Aorta (tissue), 5 donors: Measurements from ENCODE around the gene PASD1. TPM values are rescaled to one million over a fixed set of nuclear protein-coding genes. Genes with fewer than 3 reads are reported as not detected.

Experiments
- ATAC-seq: fragments of 200-7000 bp; cut with Tn5 transposase; one replicate; pipeline ENCODE4 v1.9.1; 2022; ENCODE audit warnings: moderate library complexity; ENCODE audit not compliant: low FRiP score
- DNase-seq, 2 donors: peaks; one replicate each; pipeline ENCODE4 v3.0.0-alpha.2; 2020
- H3K27ac ChIP-seq, 2 donors: one replicate each; pipeline ENCODE4 v1.5.1; 2013; ENCODE audit warnings: low read length in 2 of 2, mild to moderate bottlenecking in 2 of 2, moderate library complexity in 2 of 2, control low read depth in 1 of 2, inconsistent platforms in 1 of 2, low read depth in 1 of 2
- H3K27me3 ChIP-seq, 2 donors: one replicate each; pipeline ENCODE4 v1.6.1; 2013; ENCODE audit warnings: control low read depth in 1 of 2, low read length in 1 of 2, mild to moderate bottlenecking in 1 of 2, moderate library complexity in 1 of 2; ENCODE audit not compliant: insufficient read depth in 2 of 2, control insufficient read depth in 1 of 2
- H3K36me3 ChIP-seq, 2 donors: one replicate each; pipeline ENCODE4 v1.6.1; 2013; ENCODE audit warnings: control low read depth in 1 of 2, low read length in 1 of 2, mild to moderate bottlenecking in 1 of 2; ENCODE audit not compliant: insufficient read depth in 2 of 2, control insufficient read depth in 1 of 2
- H3K4me1 ChIP-seq, 2 donors: one replicate each; pipeline ENCODE4 v1.6.1; 2013; ENCODE audit warnings: low read length in 2 of 2, control low read depth in 1 of 2, mild to moderate bottlenecking in 1 of 2, moderate library complexity in 1 of 2; ENCODE audit not compliant: insufficient read depth in 2 of 2, control insufficient read depth in 1 of 2
- H3K4me3 ChIP-seq, 2 donors: one replicate each; pipeline ENCODE4 v1.5.1; 2013; ENCODE audit warnings: low read length in 2 of 2, control low read depth in 1 of 2, mild to moderate bottlenecking in 1 of 2
- H3K9me3 ChIP-seq: one replicate; pipeline ENCODE4 v1.6.1; 2013; ENCODE audit warnings: mild to moderate bottlenecking, low read length; ENCODE audit not compliant: control insufficient read depth
- WGBS, 2 donors: extraction: QIAGEN DNeasy Blood & Tissue Kit; methylation state at CpG; one replicate each; pipeline ENCODE4 v1.1.7; 2013; 5-methylcytosine and 5-hydroxymethylcytosine counted together
- intact Hi-C, 2 donors: fragments of 100-400 bp; cut with DNase I; formaldehyde crosslinking; loops; one replicate each; pipeline versions ENCODE4 v1.14.2 to v1.15.0; 2022
- long read RNA-seq, 2 donors: library from polyadenylated mRNA; unstranded; transcript quantifications; one replicate each; pipeline ENCODE4 v2.0.0, GENCODE V29; 2020 to 2021
- polyA plus RNA-seq, 2 donors: library from polyadenylated mRNA; stranded (reverse); fragments of 200-250 nt; gene quantifications; one replicate each; pipeline ENCODE4 v1.2.3, GENCODE V29; 2013
- total RNA-seq, 2 donors: library from RNA; stranded (reverse); fragmentation: NEBNext Ultra II Directional; extraction: Animal tissue kit (Norgen Biotek cat#: 25700); gene quantifications; one replicate each; pipeline ENCODE4 v1.2.1, GENCODE V29; 2021
- donor health status: healthy with polysubstance abuse.
- donor health status: Bipolar disorder and iron deficiency.
- donor health status: DM: no; HTN: no; CAD: no.
- donor health status: DM: no; HTN: no; CAD: no.
- donor health status: DM: yes; HTN: yes; CAD: no.

PASD1 gene
- total RNA-seq (not detected), polyA plus RNA-seq (not detected)
- long read RNA-seq, donor 1: 0 reads
- long read RNA-seq, donor 2: 0 reads

- Histone ChIP-seq H3K9me3 (no peaks in the 10 kb centered on the region), H3K36me3 (no peaks in the 10 kb centered on the region), H3K4me3 (no peak within 1 kb of the TSS), H3K27me3 (no peaks in the 10 kb centered on the region), H3K4me1 (no peaks in the 10 kb centered on the region), H3K27ac (no peak within 1 kb of the TSS)
- intact Hi-C loops: no loop called here
- DNase-seq (no peak), ATAC-seq (no peak)
- 93 to 97% methylated on average over 16 of the region's 16 CpGs for WGBS, 2 donors
Observed at GRCh38 chrX:151563449-151563848, at the start of gene PASD1. Gene PASD1 (plus strand): TSS chrX:151563675. CDS start chrX:151601554, 37,879 bp downstream.

GRCh38 chrX:151515237-151515636 is 48.2 kb upstream of the PASD1 start:
- 75 to 88% methylated on average over 2 of the region's 2 CpGs for WGBS, 2 donors

GRCh38 chrX:151516538-151517187 is 46.8 kb upstream of the PASD1 start:
- 70 to 76% methylated on average over 15 of the region's 15 CpGs for WGBS, 2 donors

More at GRCh38 chrX:151515237-151515636, 48.2 kb upstream of the PASD1 start:
- no peaks in the 10 kb centered on the region for H3K4me1 ChIP-seq
- no peak overlapping the region for H3K27ac ChIP-seq
- H3K36me3 ChIP-seq: no peaks in the 10 kb centered on the region
- DNase-seq (no peak), ATAC-seq (no peak)
- H3K9me3 ChIP-seq: no peaks in the 10 kb centered on the region
- H3K27me3 ChIP-seq: no peaks in the 10 kb centered on the region
- intact Hi-C loops: no loop called here
- H3K4me3 ChIP-seq: no peak overlapping the region

GRCh38 chrX:151517421-151517820 is 46.1 kb upstream of the PASD1 start:
- WGBS, 2 donors: 41 to 51% methylated on average over 2 of the region's 2 CpGs
- Histone ChIP-seq H3K9me3 (no peaks in the 10 kb centered on the region), H3K27ac (no peak overlapping the region), H3K36me3 (no peaks in the 10 kb centered on the region), H3K4me3 (no peak overlapping the region), H3K4me1 (no peaks in the 10 kb centered on the region), H3K27me3 (no peaks in the 10 kb centered on the region)
- ATAC-seq (no peak), DNase-seq (no peak)
- intact Hi-C loops: no loop called here

More at GRCh38 chrX:151516538-151517187, 46.8 kb upstream of the PASD1 start:
- Histone ChIP-seq H3K4me1 (no peaks in the 10 kb centered on the region), H3K27ac (no peak overlapping the region), H3K9me3 (no peaks in the 10 kb centered on the region), H3K4me3 (no peak overlapping the region), H3K36me3 (no peaks in the 10 kb centered on the region), H3K27me3 (no peaks in the 10 kb centered on the region)
- DNase-seq (no peak), ATAC-seq (peak; percentile 48)
- intact Hi-C loops: no loop called here

GRCh38 chrX:151523351-151523750 is 40.1 kb upstream of the PASD1 start:
- 22 to 30% methylated on average over 2 of the region's 2 CpGs for WGBS, 2 donors
- Histone ChIP-seq H3K27me3 (no peaks in the 10 kb centered on the region), H3K4me3 (no peak overlapping the region), H3K27ac (no peak overlapping the region), H3K9me3 (no peaks in the 10 kb centered on the region), H3K36me3 (no peaks in the 10 kb centered on the region), H3K4me1 (no peaks in the 10 kb centered on the region)
- intact Hi-C loops: no loop called here
- ATAC-seq (no peak), DNase-seq (no peak)

GRCh38 chrX:151536571-151536970 is 26.9 kb upstream of the PASD1 start:
- H3K36me3 ChIP-seq: no peaks in the 10 kb centered on the region
- H3K4me3 ChIP-seq: no peak overlapping the region
- intact Hi-C loops: no loop called here
- no peak for ATAC-seq
- H3K27me3 ChIP-seq: no peaks in the 10 kb centered on the region
- DNase-seq: no peak
- H3K9me3 ChIP-seq: no peaks in the 10 kb centered on the region
- no peak overlapping the region for H3K27ac ChIP-seq
- H3K4me1 ChIP-seq: no peaks in the 10 kb centered on the region

- Histone ChIP-seq H3K4me3 (no peak overlapping the region), H3K27me3 (no peaks in the 10 kb centered on the region), H3K4me1 (no peaks in the 10 kb centered on the region), H3K9me3 (no peaks in the 10 kb centered on the region), H3K36me3 (no peaks in the 10 kb centered on the region), H3K27ac (no peak overlapping the region)
- no peak for ATAC-seq
- no peak for DNase-seq
- 71 to 75% methylated on average over 1 of the region's 1 CpG for WGBS, 2 donors
- intact Hi-C loops: no loop called here
Observed at GRCh38 chrX:151537572-151537971, 25.9 kb upstream of the PASD1 start.

- intact Hi-C loops: no loop called here
- ATAC-seq (no peak), DNase-seq (no peak)
- H3K4me1 ChIP-seq: no peaks in the 10 kb centered on the region
- WGBS, 2 donors: 54 to 60% methylated on average over 3 of the region's 3 CpGs
- no peak overlapping the region for H3K4me3 ChIP-seq
- H3K9me3 ChIP-seq: no peaks in the 10 kb centered on the region
- H3K27ac ChIP-seq: no peak overlapping the region
- no peaks in the 10 kb centered on the region for H3K36me3 ChIP-seq
- no peaks in the 10 kb centered on the region for H3K27me3 ChIP-seq
Observed at GRCh38 chrX:151538190-151539122, 25.0 kb upstream of the PASD1 start.
